Measurements from ENCODE around the gene ZIC5.

DNA sequence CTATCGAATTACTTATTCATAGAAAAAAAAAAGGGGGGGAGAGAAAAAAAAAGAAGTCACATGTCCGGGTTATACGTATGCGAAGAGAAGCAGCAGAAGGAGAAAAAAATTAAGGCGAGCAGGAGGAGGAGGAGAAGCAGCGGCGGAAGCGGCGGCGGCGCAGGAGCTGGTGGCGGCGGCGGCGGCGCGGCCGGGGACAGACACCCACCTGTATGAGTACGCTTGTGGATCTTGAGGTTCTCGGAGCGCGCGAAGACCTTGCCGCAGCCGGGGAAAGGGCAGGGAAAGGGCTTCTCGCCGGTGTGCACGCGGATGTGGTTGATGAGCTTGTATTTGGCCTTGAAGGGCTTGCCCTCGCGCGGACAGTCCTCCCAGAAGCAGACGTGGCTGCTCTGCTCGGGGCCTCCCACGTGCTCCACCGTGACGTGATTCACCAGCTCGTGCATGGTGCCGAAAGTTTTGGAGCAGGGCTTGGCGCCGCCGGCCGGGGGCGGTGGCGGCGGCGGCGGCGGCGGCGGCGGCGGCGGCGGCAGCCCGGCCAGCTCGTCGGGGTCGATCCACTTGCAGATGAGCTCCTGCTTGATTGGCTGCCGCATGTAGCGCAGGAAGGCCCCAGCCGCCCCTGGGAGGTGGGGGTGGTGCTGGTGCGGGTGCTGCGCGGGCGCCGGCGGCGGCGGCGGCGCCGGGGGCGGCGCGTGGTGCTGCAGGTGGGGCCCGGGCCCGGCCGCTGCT lies 1.5 kb downstream of the ZIC5 start:
- TF ChIP-seq CTCF (conservative IDR thresholded peaks at IDR 0.05; ENCODE audit: low read length) (no peak), EZH2phosphoT487 (IDR thresholded peaks at IDR 0.05; ENCODE audit: borderline replicate concordance) (no peak)

Data from Loucy (cell line).